Measurements from ENCODE around the gene NDUFAF3.

The NDUFAF3 gene

GRCh38 chr3:49019941-49020329 lies 2.0 kb upstream of the NDUFAF3 start:
- no peak for DNase-seq

DNA sequence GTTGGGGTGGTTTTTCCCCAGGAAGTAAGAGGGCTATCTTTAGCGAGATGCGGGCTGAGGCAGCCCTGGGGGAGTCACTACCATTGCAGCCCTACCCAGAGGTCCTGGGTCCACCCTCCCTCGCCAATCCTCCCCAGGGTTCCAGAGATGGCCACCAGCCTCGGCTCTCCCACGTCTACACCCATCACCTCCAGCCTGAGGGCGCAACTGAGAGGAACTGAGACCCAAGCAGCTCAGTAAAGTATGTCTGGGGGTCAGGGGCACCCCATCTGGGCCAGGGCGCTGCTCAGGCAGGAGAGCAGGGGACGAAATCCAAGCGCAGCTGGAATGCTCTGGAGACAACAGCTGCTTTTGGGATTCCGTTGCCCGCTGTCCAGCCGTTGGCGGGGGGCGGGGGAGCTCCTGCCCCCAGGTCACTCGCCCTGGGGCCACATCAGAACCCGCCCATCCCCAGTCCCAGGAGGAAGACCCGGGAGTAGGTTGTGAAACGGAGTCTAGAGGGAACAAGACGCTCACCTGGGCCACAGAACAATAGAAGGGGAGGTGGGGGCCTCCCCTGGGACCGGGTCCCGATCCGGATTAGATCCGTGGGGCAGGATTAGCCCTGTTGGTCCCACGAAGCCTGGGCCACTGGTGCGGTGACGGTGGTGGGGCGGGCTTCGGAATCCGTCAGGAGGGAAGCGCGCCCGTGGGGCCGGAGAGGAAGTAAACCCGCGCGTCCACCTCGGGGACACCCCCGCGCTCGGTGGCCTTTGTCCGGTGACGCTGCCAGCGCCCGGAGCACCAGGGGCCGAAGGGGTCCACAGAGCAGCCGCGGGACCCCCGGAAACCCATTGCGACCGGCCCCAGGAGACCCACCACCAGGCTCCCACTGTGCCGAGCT lies 1.4 kb upstream of the NDUFAF3 start:
- no peak for DNase-seq

- peak; percentile 95 to 96 for DNase-seq
Measured at GRCh38 chr3:49021213-49021812, 608 bp upstream of the NDUFAF3 start.

DNA sequence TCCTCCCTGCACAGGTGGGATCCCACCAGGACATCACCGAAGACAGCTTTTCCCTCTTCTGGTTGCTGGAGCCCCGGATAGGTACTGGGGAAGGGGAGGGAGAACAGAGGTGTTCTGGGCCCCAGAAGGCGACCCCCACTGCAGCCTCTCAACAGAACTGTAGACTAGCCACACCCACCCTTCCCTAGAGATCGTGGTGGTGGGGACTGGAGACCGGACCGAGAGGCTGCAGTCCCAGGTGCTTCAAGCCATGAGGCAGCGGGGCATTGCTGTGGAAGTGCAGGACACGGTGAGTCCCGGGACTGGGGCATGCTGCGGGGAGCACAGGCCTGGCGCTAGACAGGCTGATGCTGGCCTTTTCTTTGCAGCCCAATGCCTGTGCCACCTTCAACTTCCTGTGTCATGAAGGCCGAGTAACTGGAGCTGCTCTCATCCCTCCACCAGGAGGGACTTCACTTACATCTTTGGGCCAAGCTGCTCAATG lies 809 bp downstream of the NDUFAF3 start:
- DNase-seq: no peak

DNA sequence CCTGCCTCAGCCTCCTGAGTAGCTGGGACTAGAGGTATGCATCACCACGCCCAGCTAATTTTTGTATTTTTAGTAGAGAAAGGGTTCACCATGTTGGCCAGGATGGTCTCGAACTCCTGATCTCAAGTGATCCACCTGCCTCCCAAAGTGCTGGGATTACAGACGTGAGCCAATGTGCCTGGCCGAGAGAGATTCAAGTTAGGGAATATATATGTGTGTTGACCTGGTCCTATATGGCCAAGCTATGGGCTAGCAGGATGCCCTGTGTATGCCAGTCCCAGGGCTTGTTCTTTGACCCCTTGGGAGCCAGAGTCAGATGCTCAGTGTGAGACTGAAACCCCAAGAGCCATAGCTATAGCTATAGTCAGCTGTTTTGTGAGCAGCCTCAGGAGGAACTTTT lies 1.9 kb downstream of the NDUFAF3 start:
- no peak for DNase-seq

- no peak for DNase-seq
Measured at GRCh38 chr3:49024449-49024848, 2.5 kb downstream of the NDUFAF3 start.

GRCh38 chr3:49025005-49025792 lies 3.3 kb downstream of the NDUFAF3 start:
- no peak for DNase-seq

- no peak for DNase-seq
Measured at GRCh38 chr3:49025793-49026520, 4.0 kb downstream of the NDUFAF3 start.

DNA sequence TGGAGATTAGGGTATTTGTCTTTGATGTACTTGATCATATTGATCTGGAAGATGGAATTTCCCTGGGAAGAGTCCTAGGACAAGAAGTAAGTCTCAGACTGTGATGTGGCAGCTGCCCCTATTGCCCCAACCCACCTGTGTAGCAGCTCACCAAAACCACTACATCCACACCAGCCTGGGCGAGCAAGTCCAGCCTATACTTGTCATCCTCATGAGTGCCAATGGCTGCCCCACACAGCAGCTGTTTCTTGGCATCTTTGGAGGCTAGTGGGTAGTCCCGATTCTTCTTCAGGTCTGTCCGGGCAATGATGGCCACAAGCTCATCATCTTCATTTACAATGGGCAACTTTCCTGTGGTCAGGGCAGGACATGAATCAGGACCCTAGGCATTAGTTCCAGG lies 4.6 kb downstream of the NDUFAF3 start:
- DNase-seq: no peak

GRCh38 chr3:49027634-49028033 lies 5.7 kb downstream of the NDUFAF3 start:
- DNase-seq: no peak

- no peak for DNase-seq
Measured at GRCh38 chr3:49028298-49028672, 6.4 kb downstream of the NDUFAF3 start.

GRCh38 chr3:49028673-49029562 lies 7.0 kb downstream of the NDUFAF3 start, which contains the start of gene IMPDH2:
IMPDH2 (minus strand) TSS chr3:49029398; CDS start chr3:49029350, 48 bp downstream.
- DNase-seq: peak; percentile 86 to 93

GRCh38 chr3:49029563-49029884 lies 7.6 kb downstream of the NDUFAF3 start:
- no peak for DNase-seq

DNA sequence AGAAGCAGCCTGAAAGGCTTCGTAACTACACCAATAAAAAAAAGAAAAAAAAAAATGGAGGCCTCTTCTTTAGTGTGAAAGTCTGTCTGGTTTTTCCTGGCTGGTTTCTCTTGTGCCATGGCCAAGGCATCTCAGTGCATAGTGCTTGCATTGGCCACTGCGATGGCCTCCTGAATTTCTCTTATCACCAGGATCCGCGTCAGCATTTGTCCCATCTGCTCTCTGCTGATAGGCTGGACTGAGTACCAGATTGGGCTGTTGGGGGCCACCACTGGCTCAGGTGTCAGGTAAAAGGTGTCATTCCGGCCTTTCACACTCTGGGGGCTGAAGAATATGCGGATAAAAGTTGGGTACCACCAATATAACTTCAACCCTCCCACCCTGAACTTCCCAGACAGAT lies 8.4 kb downstream of the NDUFAF3 start:
- DNase-seq: no peak

DNA sequence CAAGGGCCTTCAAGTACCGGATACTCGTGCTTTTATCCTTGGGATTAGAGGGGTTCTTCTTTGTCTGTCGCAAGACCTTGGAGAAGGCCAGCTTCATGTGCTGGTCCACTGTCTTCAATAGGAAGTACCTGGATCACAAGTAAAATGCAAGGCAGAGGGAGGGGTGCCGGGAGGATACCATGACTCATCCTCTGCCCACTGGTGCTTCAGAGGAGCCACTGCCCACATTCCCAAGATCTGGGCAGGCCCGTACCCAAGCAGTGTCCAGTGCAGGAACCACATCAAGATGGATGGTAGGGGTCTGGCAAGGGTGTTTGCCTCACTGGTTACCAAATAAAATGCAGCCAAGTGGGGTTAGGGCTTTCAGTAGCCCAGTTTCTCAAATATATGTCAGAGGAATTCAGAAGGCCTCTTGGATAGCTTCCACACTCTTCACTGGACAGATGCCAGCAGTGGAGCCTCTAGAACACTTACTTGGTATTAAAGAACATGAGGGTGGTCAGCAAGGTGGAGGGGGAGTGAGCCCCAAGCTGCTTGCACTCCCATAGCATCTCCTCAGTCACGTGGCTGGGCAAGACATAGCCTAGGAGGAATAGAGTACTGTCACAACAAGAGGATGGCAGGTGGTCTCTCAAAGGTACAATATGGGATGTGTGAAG lies 10.9 kb downstream of the NDUFAF3 start:
- DNase-seq: no peak

DNA sequence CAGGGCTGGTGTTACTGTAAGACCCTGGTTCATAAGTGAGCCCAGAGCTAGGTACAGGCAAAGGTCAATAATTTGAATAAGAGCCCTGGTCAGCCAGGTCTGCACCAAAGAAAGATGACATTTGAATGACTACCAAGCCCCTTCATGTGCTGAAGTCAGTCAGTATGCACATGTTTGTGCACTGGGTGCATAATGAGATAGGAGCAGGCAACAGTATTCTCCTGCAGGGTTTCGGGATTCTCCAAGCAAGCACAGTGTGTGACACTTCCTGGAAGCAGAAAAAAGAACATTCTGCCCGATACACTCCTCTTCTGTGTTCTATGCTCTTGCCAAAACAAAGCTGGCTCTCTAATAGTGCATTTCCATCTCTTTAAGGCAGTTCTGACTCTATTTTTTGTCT lies 12.7 kb downstream of the NDUFAF3 start:
- no peak for DNase-seq

- no peak for DNase-seq
Measured at GRCh38 chr3:49035281-49035680, 13.4 kb downstream of the NDUFAF3 start.

DNA sequence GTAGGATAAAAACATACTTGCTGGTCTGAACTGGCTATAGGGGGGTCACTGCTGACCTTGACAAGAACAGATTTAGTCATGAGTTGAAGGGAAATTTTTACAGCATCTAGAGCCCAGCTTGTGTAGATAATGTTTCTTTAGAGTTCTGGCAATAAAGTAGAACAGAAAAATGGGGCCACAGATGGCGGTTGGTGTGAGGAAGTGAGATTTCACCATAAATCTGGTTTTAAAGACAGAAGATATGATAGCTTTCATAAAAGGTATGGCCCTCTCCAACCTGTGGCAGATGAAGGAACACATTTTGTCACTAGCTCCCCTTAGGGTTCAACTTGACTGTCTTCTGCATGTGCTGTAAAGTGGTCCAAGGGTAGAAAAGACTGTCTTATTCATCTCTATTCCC lies 31.6 kb downstream of the NDUFAF3 start:
- no peak for DNase-seq

- no peak for DNase-seq
Measured at GRCh38 chr3:49054344-49054862, 32.5 kb downstream of the NDUFAF3 start.

- no peak for DNase-seq
Measured at GRCh38 chr3:49057268-49057667, 35.3 kb downstream of the NDUFAF3 start.

DNA sequence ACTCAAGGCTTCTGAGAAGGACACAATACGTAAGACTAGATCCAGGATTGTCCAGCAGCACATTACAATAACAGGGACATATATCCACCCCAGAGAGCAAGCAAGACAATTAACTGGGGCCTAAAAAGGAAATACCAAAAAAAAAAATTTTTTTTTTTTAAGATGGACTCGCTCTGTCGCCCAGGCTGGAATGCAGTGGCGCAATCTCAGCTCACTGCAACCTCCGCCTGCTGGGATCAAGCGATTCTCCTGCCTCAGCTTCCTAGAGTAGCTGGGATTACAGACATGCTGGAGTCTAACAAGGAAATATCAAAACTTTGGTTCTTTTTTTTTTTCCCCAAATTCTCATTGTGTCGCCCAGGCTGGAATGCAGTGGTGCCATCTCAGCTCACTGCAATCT lies 36.1 kb downstream of the NDUFAF3 start:
- no peak for DNase-seq

Data from hippocampal formation (tissue), 2 donors.